GM21526 (cell line): ENCODE measurements around the gene TRAF2.
"Not testable (repeated sequence)": the region's sequence is repeated elsewhere in the genome, so short reads cannot be mapped to it uniquely, and the experiment has no call there.

Source experiments
- ATAC-seq: cut with Tn5 transposase; IDR thresholded peaks from one replicate; pipeline ENCODE4 v1.9.1; 2021; ENCODE audit warnings: moderate library complexity; ENCODE audit not compliant: unreplicated experiment, low FRiP score

The TRAF2 gene

DNA sequence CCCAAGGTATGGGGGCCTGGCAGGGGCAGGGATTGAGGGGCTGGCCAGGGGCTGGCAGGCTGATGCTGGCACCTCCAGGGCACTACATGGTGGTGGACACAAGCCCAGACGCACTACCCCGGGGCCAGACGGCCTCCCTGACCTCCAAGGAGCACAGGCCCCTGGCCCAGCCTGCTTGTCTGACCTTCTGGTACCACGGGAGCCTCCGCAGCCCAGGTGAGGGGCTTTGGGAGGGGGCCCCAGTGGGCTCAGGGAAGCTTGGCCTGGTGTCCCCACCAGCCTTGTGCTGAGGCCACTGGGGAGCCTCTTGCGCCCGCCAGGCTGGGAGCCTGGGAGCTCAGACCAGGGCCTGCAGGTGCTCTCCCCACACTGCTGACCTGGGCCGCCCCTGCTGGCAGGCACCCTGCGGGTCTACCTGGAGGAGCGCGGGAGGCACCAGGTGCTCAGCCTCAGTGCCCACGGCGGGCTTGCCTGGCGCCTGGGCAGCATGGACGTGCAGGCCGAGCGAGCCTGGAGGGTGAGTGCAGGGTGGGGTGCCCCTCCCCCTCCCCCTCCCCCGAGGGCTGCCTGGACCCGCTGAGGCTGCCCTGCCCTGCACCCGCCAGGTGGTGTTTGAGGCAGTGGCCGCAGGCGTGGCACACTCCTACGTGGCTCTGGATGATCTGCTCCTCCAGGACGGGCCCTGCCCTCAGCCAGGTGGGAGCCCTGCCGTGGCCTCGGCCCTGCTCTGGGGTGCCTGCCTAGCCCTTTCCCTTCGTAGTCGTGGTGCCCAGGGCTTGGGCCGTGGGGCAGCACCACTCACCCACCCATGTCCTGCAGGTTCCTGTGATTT, 28.5 kb upstream of the TRAF2 start:
- no peak for ATAC-seq

DNA sequence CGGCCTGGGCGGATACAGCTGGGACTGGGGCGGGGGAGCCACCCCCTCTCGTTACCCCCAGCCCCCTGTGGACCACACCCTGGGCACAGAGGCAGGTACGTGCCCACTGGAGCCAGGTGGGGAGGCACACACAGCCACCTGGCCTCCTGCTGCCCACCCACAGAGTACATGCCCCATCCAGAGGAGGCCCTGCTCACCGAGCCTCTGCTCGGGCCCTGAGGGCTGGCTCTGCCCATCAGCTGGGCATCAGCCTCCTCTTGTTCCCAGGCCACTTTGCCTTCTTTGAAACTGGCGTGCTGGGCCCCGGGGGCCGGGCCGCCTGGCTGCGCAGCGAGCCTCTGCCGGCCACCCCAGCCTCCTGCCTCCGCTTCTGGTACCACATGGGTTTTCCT, 27.9 kb upstream of the TRAF2 start:
- no peak for ATAC-seq

DNA sequence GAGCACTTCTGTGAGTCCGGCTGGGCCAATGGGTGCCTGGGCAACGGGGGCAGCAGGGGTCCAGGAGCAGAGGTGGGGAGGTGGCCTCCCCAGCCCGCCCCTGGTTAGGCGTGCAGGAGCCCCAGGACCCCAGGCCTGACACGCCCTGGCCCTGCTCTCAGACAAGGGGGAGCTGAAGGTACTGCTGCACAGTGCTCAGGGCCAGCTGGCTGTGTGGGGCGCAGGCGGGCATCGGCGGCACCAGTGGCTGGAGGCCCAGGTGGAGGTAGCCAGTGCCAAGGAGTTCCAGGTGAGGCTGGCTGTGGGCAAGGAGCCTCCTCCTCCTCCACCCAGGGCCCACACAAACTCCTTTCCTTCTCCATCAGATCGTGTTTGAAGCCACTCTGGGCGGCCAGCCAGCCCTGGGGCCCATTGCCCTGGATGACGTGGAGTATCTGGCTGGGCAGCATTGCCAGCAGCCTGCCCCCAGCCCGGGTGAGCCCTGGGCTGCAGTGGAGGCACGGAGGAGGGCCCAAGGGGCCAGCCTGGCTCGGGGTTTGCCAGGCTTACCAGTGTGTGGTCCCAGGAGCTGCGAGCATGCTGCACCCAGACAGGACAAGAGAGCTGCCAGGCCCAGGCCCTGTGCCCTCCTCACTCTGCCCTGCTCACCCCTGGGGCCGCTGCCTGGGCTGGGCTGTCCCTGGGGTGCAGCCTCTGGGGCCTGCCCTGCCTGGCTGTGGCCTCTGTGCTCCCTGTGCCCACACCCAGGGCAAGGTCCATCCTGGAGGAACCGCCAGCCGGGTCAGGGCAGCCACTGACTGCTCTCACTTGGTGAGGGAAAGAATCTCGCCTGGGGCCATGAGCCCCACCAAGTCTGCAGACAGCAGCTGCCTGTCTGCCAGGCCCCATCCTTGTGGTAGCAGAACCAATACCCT, 27.2 kb upstream of the TRAF2 start:
- ATAC-seq: no peak

DNA sequence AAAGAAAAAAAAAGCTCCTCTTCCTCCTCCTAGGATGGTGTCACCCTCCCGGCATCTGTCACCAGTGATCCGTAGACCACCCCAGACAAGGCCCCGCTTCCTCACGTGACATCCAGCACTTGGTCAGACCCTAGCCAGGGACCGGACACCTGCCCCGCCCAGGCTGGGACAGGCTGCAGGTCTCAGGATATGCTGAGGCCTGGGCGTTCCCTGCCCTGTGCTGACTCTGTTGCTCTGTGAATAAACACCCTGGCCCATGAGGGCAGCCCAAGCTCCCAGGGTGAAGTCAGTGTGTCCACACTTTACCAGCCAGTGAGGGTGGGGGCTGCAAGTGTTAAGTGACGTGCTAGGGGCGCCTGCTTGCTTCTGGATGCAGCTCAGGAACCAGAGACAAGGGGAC, 25.8 kb upstream of the TRAF2 start:
- no peak for ATAC-seq

DNA sequence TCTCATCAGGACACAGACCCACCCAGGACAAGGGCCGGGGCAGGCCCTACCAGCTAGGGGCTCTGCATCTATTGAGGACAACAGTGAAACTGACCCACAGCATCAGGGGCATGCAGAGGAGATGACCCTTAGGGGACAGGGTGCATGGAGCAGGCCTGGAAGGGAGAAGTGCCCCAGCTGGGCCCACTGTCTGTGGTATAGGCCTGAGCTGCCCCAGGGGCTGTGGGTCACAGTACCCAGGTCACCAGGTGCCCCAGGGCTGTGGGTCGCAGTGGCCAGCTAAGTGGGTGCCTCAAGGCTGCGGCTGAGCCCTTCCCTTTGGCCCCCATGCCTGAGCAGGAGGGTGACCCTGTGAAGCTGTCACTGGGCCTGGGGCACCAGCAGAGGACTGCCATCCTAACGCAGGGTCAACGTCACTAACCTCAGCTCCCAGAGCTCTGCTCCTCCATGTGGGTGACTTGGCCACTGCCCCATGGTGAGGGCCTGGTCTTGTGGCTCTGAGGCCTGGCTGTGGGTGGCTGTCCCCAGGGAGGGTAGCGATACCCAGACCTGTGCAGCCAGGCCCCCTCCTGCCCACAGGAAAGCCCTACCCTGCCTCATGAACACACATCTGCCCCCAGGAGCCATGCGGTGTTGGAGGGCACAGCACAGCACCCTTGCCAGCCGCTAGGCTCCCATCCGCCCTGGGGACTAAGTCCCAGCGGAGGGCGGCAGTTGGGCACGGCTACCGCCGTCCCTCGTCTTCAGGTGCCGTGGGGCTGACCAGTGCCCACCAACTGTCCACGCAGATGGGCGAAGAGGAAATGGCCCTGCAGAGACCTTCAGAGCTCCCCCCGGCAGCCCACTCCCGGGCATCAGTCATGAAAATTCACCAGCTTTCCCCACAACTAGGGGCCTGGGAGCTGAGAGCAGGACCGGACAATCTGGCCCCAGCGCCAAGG, 25.1 kb upstream of the TRAF2 start:
- ATAC-seq: no peak

DNA sequence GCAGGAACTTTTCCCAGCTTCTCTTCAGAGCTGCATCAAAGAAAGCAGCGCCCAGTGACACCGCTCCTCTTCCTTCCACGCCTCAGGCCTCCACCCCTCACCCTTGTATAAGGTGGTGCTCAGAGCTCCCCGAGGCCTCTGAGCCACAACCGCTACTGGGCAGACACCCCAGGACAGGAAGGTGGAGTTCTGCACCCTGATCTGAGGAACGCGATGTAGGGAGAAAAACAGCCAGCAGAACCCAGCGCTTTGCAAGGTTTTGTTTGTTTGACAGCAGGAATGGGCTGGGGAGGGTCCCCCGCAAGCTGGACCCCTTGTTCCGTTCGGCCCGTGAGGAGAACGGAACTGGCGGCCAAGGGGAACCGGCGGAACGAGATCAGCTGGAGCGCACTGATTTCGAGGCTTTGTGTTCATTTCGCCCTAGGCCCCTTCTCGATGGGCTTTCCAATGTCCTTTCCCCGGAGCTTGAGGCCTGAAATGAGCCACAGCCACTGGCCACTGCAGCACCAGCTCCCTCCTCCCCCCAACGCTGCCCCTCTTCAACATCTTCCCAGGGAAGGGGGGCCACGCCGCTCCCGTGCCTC, 24.4 kb upstream of the TRAF2 start:
- no peak for ATAC-seq

DNA sequence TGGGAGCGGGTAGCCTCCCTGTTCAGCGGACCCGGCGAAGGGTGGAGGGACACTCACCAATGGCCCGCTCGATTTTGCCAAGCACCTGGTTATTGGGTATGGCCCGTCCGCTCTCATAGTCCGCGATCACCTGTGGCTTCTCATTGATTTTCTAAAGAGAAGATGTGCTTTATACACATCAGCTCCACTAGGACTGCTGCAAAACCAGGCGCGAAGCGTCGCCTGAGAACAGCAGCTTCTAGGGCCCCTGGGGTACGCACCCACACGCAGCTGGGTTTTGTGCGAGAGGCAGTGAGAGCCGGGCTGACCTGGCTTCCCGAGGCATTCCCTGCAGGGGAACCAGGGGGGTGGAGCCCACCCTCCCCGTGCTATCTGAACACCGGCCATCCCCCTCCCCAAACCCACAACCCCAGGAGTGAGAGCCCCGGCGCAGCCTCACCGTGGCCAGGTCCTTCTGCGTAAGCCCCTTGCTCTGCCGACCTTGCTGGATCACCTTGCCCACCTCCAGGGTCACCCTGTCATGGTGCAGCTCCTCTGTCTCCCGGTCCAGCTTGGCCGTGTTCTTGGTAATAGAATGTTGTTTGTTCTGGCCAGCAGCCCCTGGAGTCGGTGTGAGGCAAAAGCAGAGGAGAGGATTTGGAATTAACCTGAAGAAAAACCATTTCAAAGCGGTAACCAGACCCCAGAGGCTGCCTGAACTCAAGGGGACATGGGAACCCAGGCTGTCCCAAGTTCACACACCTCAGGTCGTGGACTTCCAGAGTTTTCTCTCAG, 23.3 kb upstream of the TRAF2 start:
- no peak for ATAC-seq

DNA sequence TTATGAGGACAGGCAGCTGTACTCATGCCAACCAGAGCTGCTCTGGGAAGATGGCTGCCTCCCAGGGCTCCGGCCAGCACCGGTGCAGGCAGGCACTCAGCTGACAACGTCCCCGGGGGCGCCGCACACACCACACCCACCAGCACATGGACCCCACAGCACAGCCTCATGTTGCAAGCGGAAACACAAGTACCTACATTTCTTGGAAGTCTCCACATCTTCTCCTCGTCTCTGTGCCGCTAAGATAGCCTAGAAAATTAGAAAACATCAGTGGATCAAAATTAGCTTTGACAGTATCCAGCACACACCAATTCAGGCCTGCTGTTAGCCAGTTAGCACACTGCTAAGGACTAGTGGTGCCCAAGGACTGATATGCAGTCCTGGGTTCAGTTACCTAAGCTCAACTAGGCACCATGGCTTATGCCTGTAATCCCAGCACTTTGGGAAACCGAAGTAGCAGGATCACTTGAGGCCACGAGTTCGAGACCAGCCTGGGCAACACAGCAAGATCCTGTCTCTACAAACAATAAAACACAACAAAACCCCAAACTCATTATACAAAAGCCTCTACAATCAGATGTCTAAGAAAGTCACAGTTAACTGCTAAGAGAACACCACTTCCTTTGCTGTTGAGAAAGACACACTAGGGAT, 22.6 kb upstream of the TRAF2 start:
- ATAC-seq: no peak

DNA sequence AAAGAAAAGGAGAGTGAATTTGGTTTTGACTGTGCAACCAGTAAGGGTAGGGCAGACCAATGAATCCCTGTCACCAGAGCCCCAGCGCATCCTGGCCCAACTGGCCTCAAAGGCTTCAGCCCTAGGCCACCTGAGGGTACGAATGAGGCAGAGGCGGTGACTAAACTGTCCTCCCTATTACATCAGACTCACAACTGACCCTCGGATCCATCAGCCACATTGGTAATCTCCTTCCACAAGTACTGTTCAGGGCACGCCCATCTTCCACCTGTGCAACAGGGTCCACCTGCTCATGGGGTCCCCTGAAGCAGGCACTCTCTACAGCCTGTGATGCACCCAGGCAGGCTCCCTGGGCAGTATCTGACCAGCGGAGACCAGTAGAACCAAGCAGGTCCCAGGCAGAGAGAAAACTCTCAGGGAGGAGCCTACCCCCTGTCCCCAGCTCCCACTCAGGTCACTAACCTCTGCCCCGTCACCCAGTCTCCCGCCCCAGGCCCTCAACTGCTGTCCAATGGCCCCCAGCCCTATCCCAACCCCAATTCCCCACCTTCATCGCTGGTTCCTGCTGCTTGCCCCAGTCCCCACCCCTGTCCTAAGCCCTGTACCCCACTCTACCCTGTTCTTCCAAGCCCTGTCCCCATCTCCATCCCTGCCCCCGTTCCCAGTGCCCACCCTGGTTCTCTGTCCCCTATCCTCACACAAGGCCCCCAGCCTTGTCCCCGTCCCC, 21.1 kb upstream of the TRAF2 start:
- no peak for ATAC-seq

DNA sequence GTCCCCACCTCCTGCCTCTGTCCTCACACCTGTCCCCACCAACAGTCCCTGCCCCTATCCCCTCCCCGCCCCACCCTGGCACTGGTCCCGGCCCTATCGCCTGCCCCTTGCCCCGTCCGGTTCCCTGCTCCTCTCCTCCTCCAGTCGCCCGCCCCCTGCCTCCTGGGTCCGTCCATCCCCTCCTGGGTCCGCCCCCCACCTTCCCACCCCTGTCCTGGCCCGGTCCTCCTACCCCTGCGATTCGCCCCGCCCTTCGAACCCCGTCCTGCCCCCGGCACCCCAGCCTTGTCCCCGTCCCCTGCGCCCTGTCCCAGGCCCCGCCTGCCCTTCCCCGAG, 20.6 kb upstream of the TRAF2 start:
- no peak for ATAC-seq

DNA sequence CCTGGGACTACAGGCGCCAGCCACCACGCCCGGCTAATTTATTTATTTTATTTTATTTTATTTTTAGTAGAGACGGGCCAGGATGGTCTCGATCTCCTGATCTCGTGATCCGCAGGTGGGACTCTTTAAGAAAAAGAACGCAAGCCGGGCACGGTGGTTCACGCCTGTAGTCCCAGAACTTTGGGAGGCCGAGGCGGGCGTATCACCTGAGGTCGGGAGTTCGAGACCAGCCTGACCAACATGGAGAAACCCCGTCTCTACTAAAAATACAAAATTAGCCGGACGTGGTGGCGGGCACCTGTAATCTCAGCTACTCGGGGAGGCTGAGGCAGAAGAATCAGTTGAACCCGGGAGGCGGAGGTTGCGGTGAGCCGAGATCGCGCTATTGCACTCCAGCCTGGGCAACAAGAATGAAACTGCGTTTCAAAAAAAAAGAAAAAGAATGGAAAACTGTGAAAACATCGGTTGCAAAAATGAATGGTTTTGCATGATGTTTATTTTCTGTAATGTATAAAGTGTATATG, 19.4 kb upstream of the TRAF2 start:
- not testable (repeated sequence) for ATAC-seq

DNA sequence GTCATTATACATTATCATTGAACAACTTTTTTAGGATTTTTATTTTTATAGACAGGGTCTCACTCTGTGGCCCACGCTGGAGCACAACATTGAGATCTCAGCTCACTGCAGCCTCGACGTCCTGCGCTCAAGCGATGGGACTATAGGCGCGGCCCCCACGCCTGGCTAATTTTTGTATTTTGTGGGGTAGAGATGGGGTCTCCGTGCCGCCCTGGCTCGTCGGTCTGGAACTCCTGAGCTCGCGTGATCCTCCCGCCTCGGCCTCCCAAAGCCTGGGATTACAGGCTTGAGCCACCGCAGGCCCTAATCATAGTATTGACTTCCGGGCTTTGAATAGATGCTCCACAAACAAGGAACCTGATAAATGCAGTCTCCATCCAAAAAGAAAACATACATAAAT, 18.8 kb upstream of the TRAF2 start:
- ATAC-seq: no peak

DNA sequence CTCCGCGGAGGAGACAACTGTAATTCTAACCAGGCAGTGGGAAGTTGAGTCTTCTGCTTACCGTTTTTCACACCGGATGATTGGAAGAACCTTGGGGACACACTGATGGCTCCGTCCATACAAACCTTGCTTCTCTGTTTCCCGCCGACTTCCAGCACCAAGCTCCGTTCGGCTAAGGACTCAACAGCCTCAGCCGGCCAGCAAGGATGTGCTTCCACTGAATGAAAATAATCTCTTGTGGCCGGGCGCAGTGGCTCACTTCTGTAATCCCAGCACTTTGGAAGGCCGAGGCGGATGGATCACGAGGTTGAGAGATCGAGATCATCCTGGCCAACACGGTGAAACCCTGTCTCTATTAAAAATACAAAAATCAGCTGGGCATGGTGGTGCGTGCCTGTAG, 18.4 kb upstream of the TRAF2 start:
- no peak for ATAC-seq

DNA sequence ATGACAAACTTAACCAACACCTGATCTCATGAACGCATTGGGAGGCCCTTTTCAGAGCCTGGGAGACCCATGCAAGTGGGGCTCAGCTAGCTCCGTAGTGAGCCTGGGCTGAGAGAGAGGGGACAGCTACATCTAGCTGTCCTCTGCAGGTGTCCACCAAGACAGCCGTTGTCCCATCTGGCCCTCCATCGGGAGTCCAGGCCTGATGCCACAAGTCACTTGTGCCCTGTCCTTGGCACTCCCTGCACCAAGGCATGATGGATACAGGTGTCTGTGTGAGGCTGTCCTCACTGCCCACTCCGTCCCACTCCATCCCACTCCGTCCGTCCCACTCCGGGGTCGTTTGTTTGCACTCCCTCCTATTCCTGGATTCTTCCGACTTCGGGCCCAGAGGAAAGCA, 17.7 kb upstream of the TRAF2 start:
- no peak for ATAC-seq

DNA sequence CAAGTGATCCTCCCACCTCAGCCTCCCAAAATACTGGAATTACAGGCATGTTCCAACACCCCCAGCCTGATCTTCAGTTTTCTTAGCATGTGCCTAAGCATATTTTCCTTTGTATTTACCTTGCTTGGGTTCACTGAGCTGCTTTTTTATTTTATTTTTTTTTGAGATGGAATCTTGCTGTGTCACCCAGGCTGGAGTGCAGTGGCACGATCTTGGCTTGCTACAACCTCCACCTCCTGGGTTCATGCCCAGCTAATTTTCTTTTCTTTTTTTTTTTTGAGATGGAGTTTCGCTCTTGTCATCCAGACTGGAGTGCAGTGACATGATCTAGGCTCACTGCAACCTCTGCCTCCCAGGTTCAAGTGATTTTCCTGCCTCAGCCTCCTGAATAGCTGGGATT, 16.7 kb upstream of the TRAF2 start:
- ATAC-seq: not testable (repeated sequence)

DNA sequence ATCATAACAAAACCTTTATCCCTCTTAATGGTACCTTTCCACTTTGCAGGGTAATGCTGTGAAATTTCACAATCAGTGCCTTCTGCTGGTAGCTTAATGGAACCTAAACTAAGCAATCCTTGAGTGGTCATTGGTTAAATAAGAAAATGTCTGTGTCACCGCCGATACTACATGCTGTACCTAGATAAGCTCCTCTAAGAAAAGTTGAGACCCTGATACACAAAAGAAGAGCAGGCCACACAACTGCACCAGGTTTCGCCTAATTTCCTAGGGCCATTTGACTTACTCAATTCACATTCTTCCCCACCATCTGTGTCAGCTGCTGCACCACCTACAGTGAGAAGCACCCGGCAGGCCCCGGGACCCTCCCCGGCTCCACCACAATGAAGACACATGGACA, 11.2 kb upstream of the TRAF2 start:
- no peak for ATAC-seq

DNA sequence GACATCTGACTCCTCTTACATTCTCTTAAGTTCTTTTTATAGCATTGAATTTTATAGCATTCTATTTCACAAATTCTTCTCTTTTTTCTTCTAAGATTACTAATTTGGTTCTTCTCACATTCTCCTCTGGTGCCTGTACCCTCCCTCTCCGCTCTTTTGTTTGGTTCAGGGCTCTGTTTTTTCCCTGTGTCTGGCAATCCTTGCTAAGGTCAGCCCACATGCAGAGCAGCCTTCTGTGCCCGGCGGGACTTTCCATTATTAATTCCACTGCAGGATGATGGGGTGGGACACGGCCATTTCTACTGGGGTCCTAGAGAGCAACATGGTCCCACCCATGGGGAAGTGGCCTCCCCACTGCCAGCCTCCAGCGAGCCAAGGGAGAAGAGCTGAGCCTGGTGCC, 9.8 kb upstream of the TRAF2 start:
- no peak for ATAC-seq

DNA sequence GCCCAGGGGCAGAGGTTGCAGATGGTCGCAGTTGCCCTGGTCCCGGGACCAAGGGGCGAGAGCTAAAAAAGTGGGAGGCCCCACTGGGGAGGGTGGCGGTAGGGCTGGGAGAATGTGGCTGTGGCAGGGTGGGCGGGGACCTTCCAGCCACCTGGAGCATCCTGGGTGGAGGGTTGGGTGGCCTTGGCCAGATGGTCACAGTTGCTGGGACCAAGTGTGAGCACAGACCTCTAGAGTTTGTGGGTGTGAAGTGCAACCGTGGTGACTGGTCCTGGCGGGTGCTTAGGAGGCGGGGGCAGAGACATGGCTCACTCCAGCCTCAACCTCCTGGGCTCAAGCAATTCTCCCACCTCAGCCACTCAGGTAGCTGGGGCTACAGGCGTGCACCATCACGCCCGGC, 5.7 kb upstream of the TRAF2 start:
- ATAC-seq: no peak
